Stimulated activated naive CD8-positive, alpha-beta T cell treated with anti-CD3 and anti-CD28 coated beads, Interleukin-15, Interleukin-2, amounts not matched to agents 100 U/mL and 50 U/mL, for 24 hours (primary cell): ENCODE measurements around the gene XAGE2.
"Not testable (repeated sequence)": the region's sequence is repeated elsewhere in the genome, so short reads cannot be mapped to it uniquely, and the experiment has no call there.

ENCODE experiments used
- ATAC-seq: fragments of 150-1000 bp; cut with Tn5 transposase; one replicate; pipeline ENCODE4 v1.10.0; 2021
- DNase-seq: peaks from one replicate; pipeline ENCODE4 v3.0.0; 2021

XAGE2 gene, protein sequence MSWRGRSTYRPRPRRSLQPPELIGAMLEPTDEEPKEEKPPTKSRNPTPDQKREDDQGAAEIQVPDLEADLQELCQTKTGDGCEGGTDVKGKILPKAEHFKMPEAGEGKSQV

DNA sequence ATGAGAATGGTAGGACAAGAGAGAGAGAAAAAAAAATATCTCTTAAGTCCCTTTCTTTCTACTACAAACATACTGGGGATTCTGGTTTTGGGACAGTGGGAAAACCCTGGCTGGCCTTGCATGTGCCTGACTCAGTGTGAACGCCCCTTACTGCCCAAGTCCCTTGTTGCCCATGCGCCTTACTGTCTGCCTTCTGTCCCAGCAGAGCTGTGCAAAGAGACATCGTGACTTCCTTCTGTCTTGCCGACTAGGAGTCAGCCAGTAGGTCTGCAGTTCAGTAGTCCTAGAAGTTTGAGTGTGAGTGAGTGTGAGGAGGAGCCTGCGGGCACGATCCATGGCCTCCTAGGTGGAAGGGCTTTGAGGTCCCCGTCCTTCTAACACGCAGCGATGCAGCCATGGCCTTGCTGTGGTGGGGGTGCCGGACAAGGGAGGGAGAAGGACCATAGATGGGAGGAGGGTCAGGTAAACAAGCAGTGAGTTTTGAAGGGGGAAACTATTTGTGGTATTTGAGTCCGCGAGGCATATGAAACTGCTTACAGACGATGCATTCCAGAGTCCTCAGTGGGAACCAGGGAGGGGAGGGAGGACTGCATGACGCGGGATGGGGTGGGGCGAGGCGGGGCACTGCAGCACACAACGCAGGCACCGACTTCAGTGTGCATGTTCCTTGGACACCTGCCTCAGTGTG, at the start of gene XAGE2:
Gene XAGE2 (plus strand): TSS at position 654 of the 688 bp plus-strand sequence. CDS start 994 bp downstream, outside the sequence.
- ATAC-seq, result no peak
- DNase-seq, result no peak

DNA sequence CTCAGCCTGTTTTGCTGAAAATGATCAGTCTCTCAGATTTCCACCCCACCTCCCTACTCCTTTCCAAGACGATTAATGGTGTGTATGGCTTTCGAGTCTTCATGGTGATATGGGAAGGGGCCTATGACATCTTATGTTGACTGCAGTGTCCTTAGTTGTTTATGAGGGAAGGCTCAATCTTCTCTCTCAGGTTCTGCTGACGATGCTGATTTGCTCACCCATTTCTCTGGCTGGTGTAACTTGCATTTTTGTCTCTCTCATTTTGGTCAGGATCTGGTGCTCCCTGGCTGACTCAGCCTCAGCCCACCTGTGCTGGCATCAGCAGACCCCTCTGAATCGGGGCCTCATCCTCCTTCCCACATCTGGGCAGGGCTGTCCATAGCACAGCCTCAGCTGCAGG, 31.4 kb upstream of the XAGE2 start:
- ATAC-seq, result no peak
- DNase-seq, result no peak

DNA sequence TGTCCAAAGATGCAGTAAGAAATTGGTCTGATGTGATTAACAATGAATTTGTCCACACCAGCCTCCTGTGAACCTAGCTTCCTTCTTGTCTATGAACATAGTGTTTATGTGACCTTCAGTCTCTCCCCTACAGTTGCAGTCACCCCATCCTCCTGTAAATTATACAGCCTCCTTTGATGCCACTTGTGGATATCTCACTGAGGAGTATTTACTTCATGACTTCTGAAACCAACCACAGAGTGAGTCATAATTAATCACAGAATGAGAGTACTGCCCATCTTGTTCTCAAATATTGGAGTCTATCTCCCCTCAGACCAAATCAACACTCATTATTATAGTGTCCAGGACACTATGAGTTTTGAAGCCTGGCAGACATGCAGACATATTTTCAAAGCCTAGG, 27.3 kb upstream of the XAGE2 start:
- DNase-seq, result no peak
- ATAC-seq, result peak; percentile 36

DNA sequence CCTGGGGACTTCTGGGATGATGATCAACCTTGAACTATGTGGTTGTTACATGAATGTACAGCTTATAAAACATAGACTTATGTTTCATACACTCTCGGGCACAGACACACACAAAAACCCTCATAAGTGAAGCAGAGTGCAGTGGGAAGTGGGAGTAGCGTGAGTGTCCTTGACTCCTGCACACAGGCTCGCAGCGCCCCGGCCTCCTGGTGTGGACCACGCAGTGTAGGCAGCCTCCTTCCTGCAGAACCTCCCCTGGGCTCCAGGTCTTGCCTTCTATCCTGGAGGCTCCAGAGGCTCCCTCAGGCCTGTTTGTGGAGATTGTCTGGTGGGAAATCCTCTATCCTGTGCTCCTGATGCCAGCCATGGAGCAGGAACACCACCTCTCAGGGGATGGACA, 25.7 kb upstream of the XAGE2 start:
- DNase-seq, ATAC-seq: not testable (repeated sequence)

DNA sequence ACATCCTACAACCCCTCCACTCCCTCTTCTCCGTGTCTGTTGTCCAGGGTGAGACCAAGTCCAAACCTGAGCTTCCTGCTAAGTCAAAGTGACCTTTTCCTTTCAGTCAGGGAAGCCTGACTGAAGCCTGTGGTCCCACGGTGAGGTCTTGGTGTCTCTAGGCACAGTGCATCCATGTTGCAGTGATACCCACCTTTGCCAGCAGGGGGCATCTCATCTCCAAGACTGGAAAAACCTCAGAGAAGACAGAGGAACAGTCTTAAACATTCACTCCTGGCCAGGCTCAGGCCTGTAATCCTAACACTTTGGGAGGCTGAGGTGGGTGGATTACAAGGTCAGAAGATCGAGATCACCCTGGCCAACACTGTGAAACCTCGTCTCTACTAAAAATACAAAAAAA, 23.4 kb upstream of the XAGE2 start:
- not testable (repeated sequence) for ATAC-seq

GRCh38 chrX:52346174-52347165, 22.4 kb upstream of the XAGE2 start:
- peak; percentile 10 for DNase-seq
- ATAC-seq, result peak; percentile 90

More for the DNA sequence above, 23.4 kb upstream of the XAGE2 start:
- DNase-seq, result peak; percentile 58

GRCh38 chrX:52349681-52350080, 19.1 kb upstream of the XAGE2 start:
- DNase-seq (no peak), ATAC-seq (no peak)

GRCh38 chrX:52352551-52352950, 16.3 kb upstream of the XAGE2 start:
- no peak for ATAC-seq
- DNase-seq, result no peak

- DNase-seq (no peak), ATAC-seq (no peak)
These were observed 15.0 kb upstream of the XAGE2 start for GRCh38 chrX:52353838-52354237.

DNA sequence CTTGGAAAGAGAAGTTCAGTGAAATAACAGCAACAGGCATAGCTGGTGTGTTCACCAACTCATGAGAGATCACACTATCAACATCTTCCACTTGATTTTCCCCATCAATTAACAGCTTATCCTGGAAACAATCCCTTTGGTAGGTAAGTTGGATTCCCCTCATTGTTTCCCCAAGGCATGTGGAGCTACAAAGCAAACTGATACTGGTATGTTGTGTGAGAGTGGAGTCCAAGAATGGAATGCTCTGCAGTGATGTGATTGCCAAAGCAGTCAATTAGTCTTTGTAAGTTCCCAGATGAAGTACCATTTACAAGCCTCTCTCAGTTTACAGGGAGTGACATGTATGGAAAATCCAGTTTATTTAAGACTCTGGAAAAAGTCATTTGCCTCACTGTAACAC, 13.7 kb upstream of the XAGE2 start:
- ATAC-seq (no peak), DNase-seq (no peak)

GRCh38 chrX:52359614-52360232, 9.1 kb upstream of the XAGE2 start:
- ATAC-seq (no peak), DNase-seq (no peak)

DNA sequence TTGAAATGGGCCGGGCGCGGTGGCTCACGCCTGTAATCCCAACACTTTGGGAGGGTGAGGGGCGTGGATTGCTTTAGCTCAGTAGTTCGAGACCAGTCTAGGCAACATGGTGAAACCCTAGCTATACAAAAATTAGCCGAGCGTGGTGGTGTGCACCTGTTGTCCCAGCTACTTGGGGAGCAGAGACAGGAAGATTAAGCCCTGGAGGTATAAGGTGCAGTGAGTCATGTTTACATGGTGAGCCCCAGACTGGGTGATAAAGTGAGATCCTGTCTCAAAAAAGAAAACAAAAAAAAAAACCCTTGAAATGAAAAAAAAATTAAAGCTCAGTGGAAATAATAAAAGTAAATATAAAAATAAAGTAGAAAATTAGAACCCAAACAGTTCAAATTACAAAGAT, 6.9 kb upstream of the XAGE2 start:
- no peak for DNase-seq
- no peak for ATAC-seq

- DNase-seq (no peak), ATAC-seq (no peak)
These were observed 5.5 kb upstream of the XAGE2 start for GRCh38 chrX:52363247-52363883.

DNA sequence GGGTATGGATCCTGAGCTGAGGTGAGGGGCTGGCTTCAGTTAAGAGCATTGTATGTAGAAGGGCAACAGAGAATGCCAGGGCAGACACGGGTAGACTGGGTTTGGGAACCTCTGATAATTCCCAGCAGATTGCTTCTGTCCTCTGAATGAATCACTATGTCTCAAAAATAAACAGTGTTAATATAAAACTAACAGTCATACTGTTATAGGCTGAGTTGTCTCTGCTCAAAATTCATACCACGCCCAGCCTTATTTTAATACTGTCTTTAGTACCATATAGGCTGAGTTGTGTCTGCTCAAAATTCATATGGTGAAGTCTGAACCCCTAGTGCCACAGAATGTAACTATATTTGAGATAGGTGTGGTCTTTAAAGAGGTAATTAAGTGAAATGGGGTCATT, 10.0 kb downstream of the XAGE2 start:
- ATAC-seq (no peak), DNase-seq (no peak)

DNA sequence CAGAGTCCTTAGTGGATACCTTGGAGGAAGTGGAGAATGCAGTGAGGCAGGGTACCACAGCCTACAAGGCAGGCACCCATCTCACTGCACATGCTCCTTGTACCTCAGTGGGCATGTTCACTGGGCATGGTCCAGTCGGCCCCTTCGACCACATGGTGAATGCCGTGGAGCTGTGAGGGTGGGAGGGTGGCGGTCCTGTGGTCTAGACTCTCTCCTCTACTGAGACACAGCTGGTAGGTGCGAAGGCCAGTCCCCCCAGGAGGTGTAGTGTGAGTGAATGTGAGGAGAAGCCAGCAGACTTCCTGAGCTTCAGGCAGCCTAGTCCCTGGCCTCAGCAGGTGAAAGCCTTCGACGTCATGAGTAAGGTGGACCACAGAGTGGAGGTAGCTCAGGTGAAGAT, 12.2 kb downstream of the XAGE2 start:
- DNase-seq (no peak), ATAC-seq (no peak)

DNA sequence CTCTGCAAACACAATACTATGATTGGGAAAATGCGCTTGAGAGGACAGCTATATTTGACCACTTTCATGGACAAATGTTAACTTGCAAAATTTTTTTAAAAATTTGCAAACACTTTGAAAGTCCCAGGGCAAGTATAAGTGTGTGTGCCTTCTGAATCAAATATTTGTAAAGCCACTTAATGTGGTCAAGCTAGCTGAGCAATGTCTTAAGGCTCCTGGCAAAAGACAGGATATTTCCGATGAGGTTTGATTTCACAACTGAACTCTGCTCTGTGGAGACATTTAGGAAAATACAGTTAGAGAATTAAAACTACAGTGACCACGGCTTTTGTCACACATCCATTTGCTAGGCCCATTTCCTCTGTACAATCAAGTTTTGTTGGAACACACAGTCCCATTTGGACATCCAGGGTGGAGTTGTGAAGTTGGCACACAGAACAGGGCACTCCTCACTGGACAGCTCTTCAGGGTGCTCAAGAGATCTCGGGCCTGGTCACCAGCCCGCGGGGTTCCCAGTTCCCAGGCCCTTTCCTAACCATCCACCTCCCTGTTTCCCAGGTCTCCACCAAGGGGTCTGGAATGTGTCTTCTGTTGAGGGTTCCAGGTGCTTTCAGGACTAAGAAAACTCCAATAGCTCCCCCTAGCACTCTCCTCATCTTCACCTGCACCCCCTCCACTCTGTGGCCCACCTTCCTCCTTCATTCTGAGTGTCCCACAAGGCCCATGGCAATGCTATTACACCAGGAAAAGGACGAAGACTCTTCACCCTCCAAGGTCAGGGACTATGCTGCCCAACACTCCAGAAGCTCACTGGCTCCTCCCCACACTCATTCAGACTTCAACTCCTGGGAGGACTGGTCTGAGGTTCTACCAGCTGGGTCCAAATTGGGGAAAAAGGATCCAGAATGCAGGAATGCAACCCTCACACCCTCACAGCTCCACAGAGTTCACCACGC, 41.9 kb downstream of the XAGE2 start:
- DNase-seq (no peak), ATAC-seq (no peak)

DNA sequence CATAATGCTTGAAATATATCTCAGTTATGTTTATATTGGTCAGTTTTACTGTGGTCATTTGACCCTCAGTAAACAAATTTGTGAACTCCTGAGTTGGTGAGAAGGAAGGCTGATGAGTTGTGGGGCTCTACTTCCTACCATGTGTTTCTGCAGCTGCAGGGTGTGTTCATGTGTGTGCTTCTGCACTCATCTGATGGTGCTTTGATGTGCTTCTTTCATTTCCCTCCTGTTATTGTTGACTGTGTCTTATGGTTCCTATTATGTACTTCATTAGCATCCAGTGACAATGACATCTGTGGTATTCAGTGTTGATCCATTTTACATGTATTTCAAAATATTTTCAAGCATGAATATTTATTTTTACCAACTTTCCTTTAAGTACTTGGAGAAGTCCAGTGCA, 46.5 kb downstream of the XAGE2 start:
- ATAC-seq (no peak), DNase-seq (no peak)

- no peak for ATAC-seq
These were observed 48.0 kb downstream of the XAGE2 start for GRCh38 chrX:52416816-52417215.

DNA sequence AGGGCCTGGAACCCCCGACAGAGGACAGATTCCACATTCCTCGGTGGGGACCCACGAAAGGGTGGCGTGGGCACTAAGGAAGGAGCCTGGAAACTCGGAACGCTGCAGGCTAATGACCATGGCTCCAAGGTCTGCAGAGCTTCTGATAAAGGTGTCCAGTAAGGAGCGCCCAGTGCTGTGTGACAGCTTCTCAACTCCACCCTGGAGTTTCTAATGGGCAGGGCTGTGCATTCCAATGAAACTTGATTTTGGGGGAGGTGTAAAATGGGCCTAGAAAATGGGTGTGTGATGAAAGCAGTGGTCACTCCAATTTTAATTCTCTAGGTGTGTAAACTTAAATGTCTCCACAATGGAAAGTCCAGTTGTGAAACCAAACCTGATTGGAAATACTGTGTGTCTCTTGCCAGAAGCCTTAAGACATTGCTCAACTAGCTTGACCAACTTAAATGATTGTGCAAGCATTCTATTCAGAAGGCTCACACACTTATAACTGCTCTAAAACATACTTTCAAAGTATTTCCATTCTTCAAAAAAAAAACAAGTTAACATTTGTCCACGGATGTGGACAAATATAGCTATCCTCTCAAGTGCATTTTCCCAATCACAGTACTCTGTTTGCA, 52.1 kb downstream of the XAGE2 start:
- no peak for ATAC-seq
- no peak for DNase-seq

More at GRCh38 chrX:52416816-52417215, 48.0 kb downstream of the XAGE2 start:
- no peak for DNase-seq

GRCh38 chrX:52422884-52423283, 54.1 kb downstream of the XAGE2 start:
- no peak for ATAC-seq
- DNase-seq, result no peak
